ENCODE results near the gene PSORS1C2. TPM values are rescaled to one million over a fixed set of nuclear protein-coding genes. Genes with fewer than 3 reads are reported as not detected.
"Not testable (repeated sequence)": the region's sequence is repeated elsewhere in the genome, so short reads cannot be mapped to it uniquely, and the experiment has no call there.

PSORS1C2 gene
- total RNA-seq, 1 experiment from 2014 or later = 0.33 TPM

DNA sequence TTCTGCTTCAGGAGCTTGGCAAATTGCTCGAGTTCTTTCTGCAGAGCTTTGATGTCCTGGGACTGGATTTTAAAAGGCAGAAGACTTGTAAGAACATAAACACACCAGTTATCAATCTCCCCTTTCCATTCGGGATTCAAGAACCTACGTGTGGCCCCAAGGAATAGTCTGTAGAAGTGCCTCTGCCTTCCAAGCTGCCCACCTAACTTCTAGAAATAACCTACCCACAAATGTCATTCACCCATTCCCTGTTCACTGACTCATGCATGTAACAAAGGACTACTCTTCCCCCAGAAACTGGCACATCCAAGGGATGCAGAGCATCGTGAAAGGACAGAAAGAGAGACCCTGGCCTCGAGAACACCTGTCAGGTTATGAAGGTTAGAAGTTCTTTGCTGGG lies 27.1 kb upstream of the PSORS1C2 start:
- H3K23ac ChIP-seq (ENCODE audit: insufficient read length, low read depth, low read length) = no peak overlapping the region
- H2AFZ ChIP-seq (ENCODE audit: low read length) = no peak overlapping the region
- peaks cover 17% of the 10 kb centered on the region for H3K23me2 ChIP-seq (ENCODE audit: insufficient read length, low read depth, low read length, poor library complexity, severe bottlenecking)
- H4K91ac ChIP-seq (ENCODE audit: insufficient read length, low read depth, low read length) = no peak overlapping the region
- H4K5ac ChIP-seq (ENCODE audit: insufficient read length, low read depth, low read length) = no peak overlapping the region
- no peak overlapping the region for H4K8ac ChIP-seq (replicated peaks; ENCODE audit: insufficient read length, low read depth, low read length)
- no peak overlapping the region for H3K14ac ChIP-seq (ENCODE audit: insufficient read depth, low read length)
- no peaks in the 10 kb centered on the region for H3K9me3 ChIP-seq (ENCODE audit: control insufficient read depth, low read depth, low read length)
- no peak overlapping the region for H3K18ac ChIP-seq (ENCODE audit: insufficient read length, low read depth, low read length)
- H3K27ac ChIP-seq (ENCODE audit: insufficient read length, low read depth, low read length) = no peak overlapping the region
- WGBS (ENCODE audit: extremely low coverage, insufficient read length, low lambda C conversion rate) = no CpG with 5 or more reads among the region's 5 CpGs
- no peak overlapping the region for H3K9ac ChIP-seq (ENCODE audit: extremely low read depth, insufficient read length, low read length)
- H2BK5ac ChIP-seq (ENCODE audit: insufficient read length, low read length) = no peak overlapping the region
- no peak overlapping the region for H2BK120ac ChIP-seq (ENCODE audit: low read depth, low read length, poor library complexity, severe bottlenecking)
- no peak overlapping the region for H3K4ac ChIP-seq (ENCODE audit: low read depth, low read length)
- H3K36me3 Mint-ChIP-seq (ENCODE audit: insufficient read depth in 1 of 3, low read depth in 3 of 3) = peaks cover 57 to 90% (median 57%) of the 10 kb centered on the region in 3 experiments
- no peaks in the 10 kb centered on the region for H3K79me1 ChIP-seq (ENCODE audit: insufficient read depth, low read depth, low read length, poor library complexity, severe bottlenecking)
- TF ChIP-seq, protein P1, sequence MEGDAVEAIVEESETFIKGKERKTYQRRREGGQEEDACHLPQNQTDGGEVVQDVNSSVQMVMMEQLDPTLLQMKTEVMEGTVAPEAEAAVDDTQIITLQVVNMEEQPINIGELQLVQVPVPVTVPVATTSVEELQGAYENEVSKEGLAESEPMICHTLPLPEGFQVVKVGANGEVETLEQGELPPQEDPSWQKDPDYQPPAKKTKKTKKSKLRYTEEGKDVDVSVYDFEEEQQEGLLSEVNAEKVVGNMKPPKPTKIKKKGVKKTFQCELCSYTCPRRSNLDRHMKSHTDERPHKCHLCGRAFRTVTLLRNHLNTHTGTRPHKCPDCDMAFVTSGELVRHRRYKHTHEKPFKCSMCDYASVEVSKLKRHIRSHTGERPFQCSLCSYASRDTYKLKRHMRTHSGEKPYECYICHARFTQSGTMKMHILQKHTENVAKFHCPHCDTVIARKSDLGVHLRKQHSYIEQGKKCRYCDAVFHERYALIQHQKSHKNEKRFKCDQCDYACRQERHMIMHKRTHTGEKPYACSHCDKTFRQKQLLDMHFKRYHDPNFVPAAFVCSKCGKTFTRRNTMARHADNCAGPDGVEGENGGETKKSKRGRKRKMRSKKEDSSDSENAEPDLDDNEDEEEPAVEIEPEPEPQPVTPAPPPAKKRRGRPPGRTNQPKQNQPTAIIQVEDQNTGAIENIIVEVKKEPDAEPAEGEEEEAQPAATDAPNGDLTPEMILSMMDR (conservative IDR thresholded peaks at IDR 0.05) = no peak
- H3K27ac Mint-ChIP-seq = peak overlapping the region in 2 of 3 experiments; percentile 50 to 82; a peak in 6 of 7 replicates
- H2BK15ac ChIP-seq (ENCODE audit: low read depth, low read length) = no peak overlapping the region
- H2BK20ac ChIP-seq (ENCODE audit: low read depth, low read length, poor library complexity, severe bottlenecking) = no peak overlapping the region
- H3K56ac ChIP-seq (ENCODE audit: insufficient read length, low read depth, low read length) = no peak overlapping the region
- H4K20me1 ChIP-seq (ENCODE audit: control insufficient read depth, insufficient read depth, insufficient read length) = no peaks in the 10 kb centered on the region
- no peak overlapping the region for H2AK5ac ChIP-seq (ENCODE audit: insufficient read length, low read length)
- H3T11ph ChIP-seq (ENCODE audit: low read length) = no peak overlapping the region
- H3K9me3 Mint-ChIP-seq = no peaks in the 10 kb centered on the region
- H3K4me1 Mint-ChIP-seq = peaks cover 57 to 67% of the 10 kb centered on the region in 2 experiments
- H3K4me3 Mint-ChIP-seq = peak overlapping the region; percentile 91
- H3K79me2 ChIP-seq (ENCODE audit: insufficient read depth, low read length) = peaks cover 38% of the 10 kb centered on the region
- DNase-seq = no peak
- no peaks in the 10 kb centered on the region for H3K27me3 ChIP-seq (ENCODE audit: insufficient read depth, low read length)
- no peak overlapping the region for H3K4me2 ChIP-seq (ENCODE audit: insufficient read depth, insufficient read length, low read length)
- no peak overlapping the region for H2BK12ac ChIP-seq (ENCODE audit: insufficient read length, low read depth, low read length)
- H3K27me3 Mint-ChIP-seq (ENCODE audit: low read depth) = no peaks in the 10 kb centered on the region; the same call in 1 of the 2 replicates
- peaks cover 2% of the 10 kb centered on the region; the same call in 1 of the 2 replicates for H3K4me1 ChIP-seq (ENCODE audit: insufficient read depth, low read length)

DNA sequence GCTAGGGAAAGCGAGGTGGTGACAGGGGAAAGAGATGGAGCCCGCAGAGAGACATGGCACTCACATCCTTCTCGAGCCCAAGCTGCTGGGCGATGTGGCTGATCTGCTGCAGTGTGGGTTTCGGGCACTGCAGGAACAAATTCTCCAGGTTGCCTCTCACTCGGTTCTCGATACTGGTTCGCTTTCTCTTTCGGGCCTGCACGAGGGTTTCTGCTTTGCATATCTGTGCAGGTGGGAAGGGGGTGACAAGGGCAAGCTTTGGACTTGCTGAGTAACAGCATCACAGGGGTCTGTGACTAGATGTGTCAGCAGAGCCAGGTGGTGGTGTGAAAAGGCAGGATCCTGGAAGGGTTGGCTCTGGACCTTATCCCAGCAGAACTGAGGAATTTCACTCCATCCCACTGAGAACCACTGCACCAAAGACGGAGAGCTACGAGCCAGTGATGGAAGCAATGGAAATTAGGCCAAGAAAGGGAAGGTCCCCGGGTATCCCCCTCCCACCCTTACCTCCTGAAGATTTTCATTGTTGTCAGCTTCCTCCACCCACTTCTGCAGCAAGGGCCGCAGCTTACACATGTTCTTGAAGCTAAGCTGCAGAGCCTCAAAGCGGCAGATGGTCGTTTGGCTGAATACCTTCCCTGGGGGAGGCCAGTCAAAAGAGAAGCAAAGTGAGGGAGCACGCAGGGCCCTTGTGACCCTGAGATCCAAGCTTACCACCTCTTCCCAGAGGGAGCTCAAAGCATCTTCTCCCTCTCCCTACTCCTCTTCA lies 26.4 kb upstream of the PSORS1C2 start:
- not testable (repeated sequence) for DNase-seq; H2AFZ ChIP-seq (ENCODE audit: low read length); H2AK5ac ChIP-seq (ENCODE audit: insufficient read length, low read length); H3K9me3 Mint-ChIP-seq; H3K79me1 ChIP-seq (ENCODE audit: insufficient read depth, low read depth, low read length, poor library complexity, severe bottlenecking); H3K4ac ChIP-seq (ENCODE audit: low read depth, low read length); H2BK120ac ChIP-seq (ENCODE audit: low read depth, low read length, poor library complexity, severe bottlenecking); H3K56ac ChIP-seq (ENCODE audit: insufficient read length, low read depth, low read length); H3K27ac ChIP-seq (ENCODE audit: insufficient read length, low read depth, low read length); H3K23ac ChIP-seq (ENCODE audit: insufficient read length, low read depth, low read length); H4K8ac ChIP-seq (replicated peaks; ENCODE audit: insufficient read length, low read depth, low read length); H4K5ac ChIP-seq (ENCODE audit: insufficient read length, low read depth, low read length); H3K27me3 ChIP-seq (ENCODE audit: insufficient read depth, low read length); H3K9ac ChIP-seq (ENCODE audit: extremely low read depth, insufficient read length, low read length); H3K18ac ChIP-seq (ENCODE audit: insufficient read length, low read depth, low read length); H2BK20ac ChIP-seq (ENCODE audit: low read depth, low read length, poor library complexity, severe bottlenecking); H3K4me2 ChIP-seq (ENCODE audit: insufficient read depth, insufficient read length, low read length); H3T11ph ChIP-seq (ENCODE audit: low read length); H3K4me1 ChIP-seq (ENCODE audit: insufficient read depth, low read length); H3K14ac ChIP-seq (ENCODE audit: insufficient read depth, low read length); H3K9me3 ChIP-seq (ENCODE audit: control insufficient read depth, low read depth, low read length); H2BK12ac ChIP-seq (ENCODE audit: insufficient read length, low read depth, low read length); H2BK15ac ChIP-seq (ENCODE audit: low read depth, low read length); H3K27me3 Mint-ChIP-seq (ENCODE audit: low read depth); H4K91ac ChIP-seq (ENCODE audit: insufficient read length, low read depth, low read length); H4K20me1 ChIP-seq (ENCODE audit: control insufficient read depth, insufficient read depth, insufficient read length); H2BK5ac ChIP-seq (ENCODE audit: insufficient read length, low read length)
- H3K36me3 Mint-ChIP-seq (ENCODE audit: insufficient read depth in 1 of 3, low read depth in 3 of 3) = peaks cover 57 to 93% (median 61%) of the 10 kb centered on the region in 3 experiments
- peak overlapping the region in 1 of 3 experiments; percentile 94; a peak in 4 of 7 replicates for H3K27ac Mint-ChIP-seq
- Histone ChIP-seq H3K23me2 (ENCODE audit: insufficient read length, low read depth, low read length, poor library complexity, severe bottlenecking) (peaks cover 17% of the 10 kb centered on the region), H3K79me2 (ENCODE audit: insufficient read depth, low read length) (peaks cover 34% of the 10 kb centered on the region)
- peak overlapping the region; percentile 91; a peak in 3 of 5 replicates for H3K4me3 Mint-ChIP-seq
- no CpG with 5 or more reads among the region's 17 CpGs for WGBS (ENCODE audit: extremely low coverage, insufficient read length, low lambda C conversion rate)
- H3K4me1 Mint-ChIP-seq = peaks cover 57 to 62% of the 10 kb centered on the region in 2 experiments
